Measurements from ENCODE around the gene ETV6.

- TF ChIP-seq CTCF (IDR thresholded peaks at IDR 0.05) = no peak
- TF ChIP-seq POLR2AphosphoS5 (IDR thresholded peaks at IDR 0.05) = no peak
- TF ChIP-seq POLR2A (IDR thresholded peaks at IDR 0.05) = no peak
Observed at GRCh38 chr12:11787933-11788849, 138.7 kb downstream of the ETV6 start.

Data from upper lobe of left lung (tissue), 4 donors.